ENCODE results near the gene BAZ2B. TPM values are rescaled to one million over a fixed set of nuclear protein-coding genes. Genes with fewer than 3 reads are reported as not detected.

Gene BAZ2B
- total RNA-seq, 1 experiment from 2014 or later: 19.9 TPM

DNA sequence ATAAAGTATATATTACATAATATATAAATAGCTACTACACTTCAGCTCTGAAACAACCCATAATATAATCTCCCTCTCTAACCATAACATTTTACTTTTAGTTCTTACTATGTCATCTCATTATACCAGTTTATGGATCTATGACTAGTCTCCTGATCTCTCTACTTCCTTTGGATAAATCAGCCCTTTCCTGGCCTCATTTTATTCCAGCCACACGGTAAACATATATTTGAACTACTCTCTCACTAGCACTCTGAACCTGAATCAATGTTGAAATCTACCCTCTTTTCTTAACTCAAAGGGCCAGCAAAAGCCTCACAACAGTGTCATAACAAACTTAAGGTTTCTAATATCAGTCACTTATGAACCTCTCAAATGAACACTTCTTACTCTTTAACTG is 62.6 kb downstream of the BAZ2B start:
- Histone ChIP-seq H3K9me3 (ENCODE audit: control insufficient read depth in 1 of 2, insufficient read depth in 1 of 2, low read depth in 1 of 2, low read length in 2 of 2) (no peaks in the 10 kb centered on the region), H3K9me2 (ENCODE audit: insufficient read depth) (no peaks in the 10 kb centered on the region), H3K4me2 (ENCODE audit: low read length) (no peak overlapping the region), H3K36me3 (ENCODE audit: control insufficient read depth in 1 of 2, insufficient read depth in 2 of 2, low read length in 2 of 2) (no peaks in the 10 kb centered on the region), H3K27me3 (ENCODE audit: insufficient read depth, low read length) (no peaks in the 10 kb centered on the region), H3K4me3 (replicated peaks in 1 of 2; ENCODE audit: low read depth in 1 of 2, low read length in 2 of 2) (no peak overlapping the region), H4K20me1 (ENCODE audit: insufficient read depth) (no peaks in the 10 kb centered on the region), H3K27ac (ENCODE audit: low read depth, low read length) (no peak overlapping the region), H3K4me1 (ENCODE audit: control insufficient read depth in 1 of 2, insufficient read depth in 2 of 2, low read length in 2 of 2) (no peaks in the 10 kb centered on the region), H3K79me2 (ENCODE audit: insufficient read depth, low read length) (no peaks in the 10 kb centered on the region), H2AFZ (ENCODE audit: low read depth, low read length, poor library complexity, severe bottlenecking) (no peak overlapping the region), H3K9ac (ENCODE audit: low read length) (no peak overlapping the region)
- DNase-seq (ENCODE audit: low read depth, low spot score) (no peak), ATAC-seq (no peak)
- intact Hi-C loops (cut with micrococcal nuclease): loop anchor here (10.0 kb wide), 1 partner anchor 411 kb away; no protein-coding TSS in a partner anchor
- ChIA-PET CTCF (no interaction called here), POLR2A (no interaction called here), RAD21 (ENCODE audit: low non-redundant PET in 1 of 2, low total read pairs in 2 of 2, uncharacterized antibody in 2 of 2, unreplicated experiment in 2 of 2) (no interaction called here)
- no peak for TF ChIP-seq ELF1 (IDR thresholded peaks at IDR 0.05; ENCODE audit: borderline replicate concordance, low read depth)
- no peak for TF ChIP-seq SP1 (IDR thresholded peaks at IDR 0.05; ENCODE audit: low read depth)
- TF ChIP-seq, protein P1, sequence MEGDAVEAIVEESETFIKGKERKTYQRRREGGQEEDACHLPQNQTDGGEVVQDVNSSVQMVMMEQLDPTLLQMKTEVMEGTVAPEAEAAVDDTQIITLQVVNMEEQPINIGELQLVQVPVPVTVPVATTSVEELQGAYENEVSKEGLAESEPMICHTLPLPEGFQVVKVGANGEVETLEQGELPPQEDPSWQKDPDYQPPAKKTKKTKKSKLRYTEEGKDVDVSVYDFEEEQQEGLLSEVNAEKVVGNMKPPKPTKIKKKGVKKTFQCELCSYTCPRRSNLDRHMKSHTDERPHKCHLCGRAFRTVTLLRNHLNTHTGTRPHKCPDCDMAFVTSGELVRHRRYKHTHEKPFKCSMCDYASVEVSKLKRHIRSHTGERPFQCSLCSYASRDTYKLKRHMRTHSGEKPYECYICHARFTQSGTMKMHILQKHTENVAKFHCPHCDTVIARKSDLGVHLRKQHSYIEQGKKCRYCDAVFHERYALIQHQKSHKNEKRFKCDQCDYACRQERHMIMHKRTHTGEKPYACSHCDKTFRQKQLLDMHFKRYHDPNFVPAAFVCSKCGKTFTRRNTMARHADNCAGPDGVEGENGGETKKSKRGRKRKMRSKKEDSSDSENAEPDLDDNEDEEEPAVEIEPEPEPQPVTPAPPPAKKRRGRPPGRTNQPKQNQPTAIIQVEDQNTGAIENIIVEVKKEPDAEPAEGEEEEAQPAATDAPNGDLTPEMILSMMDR (IDR thresholded peaks at IDR 0.05 in 2 of 3, conservative IDR thresholded peaks at IDR 0.05 in 1 of 3; ENCODE audit: borderline replicate concordance in 1 of 3, insufficient read depth in 1 of 3, low read depth in 2 of 3, low read length in 2 of 3): no peak
- TF ChIP-seq ZFX (IDR thresholded peaks at IDR 0.05): no peak
- no peak for TF ChIP-seq SRF (IDR thresholded peaks at IDR 0.05; ENCODE audit: low read depth)
- TF ChIP-seq, protein P2, sequence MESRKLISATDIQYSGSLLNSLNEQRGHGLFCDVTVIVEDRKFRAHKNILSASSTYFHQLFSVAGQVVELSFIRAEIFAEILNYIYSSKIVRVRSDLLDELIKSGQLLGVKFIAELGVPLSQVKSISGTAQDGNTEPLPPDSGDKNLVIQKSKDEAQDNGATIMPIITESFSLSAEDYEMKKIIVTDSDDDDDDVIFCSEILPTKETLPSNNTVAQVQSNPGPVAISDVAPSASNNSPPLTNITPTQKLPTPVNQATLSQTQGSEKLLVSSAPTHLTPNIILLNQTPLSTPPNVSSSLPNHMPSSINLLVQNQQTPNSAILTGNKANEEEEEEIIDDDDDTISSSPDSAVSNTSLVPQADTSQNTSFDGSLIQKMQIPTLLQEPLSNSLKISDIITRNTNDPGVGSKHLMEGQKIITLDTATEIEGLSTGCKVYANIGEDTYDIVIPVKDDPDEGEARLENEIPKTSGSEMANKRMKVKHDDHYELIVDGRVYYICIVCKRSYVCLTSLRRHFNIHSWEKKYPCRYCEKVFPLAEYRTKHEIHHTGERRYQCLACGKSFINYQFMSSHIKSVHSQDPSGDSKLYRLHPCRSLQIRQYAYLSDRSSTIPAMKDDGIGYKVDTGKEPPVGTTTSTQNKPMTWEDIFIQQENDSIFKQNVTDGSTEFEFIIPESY (IDR thresholded peaks at IDR 0.05; ENCODE audit: extremely low read depth, insufficient replicate concordance, low read length): no peak
- TF ChIP-seq YY1 (IDR thresholded peaks at IDR 0.05; ENCODE audit: extremely low read depth, insufficient replicate concordance, low read depth, low read length): no peak
- TF ChIP-seq, protein P3, sequence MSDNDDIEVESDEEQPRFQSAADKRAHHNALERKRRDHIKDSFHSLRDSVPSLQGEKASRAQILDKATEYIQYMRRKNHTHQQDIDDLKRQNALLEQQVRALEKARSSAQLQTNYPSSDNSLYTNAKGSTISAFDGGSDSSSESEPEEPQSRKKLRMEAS (IDR thresholded peaks at IDR 0.05): no peak
- TF ChIP-seq EZH2 (IDR thresholded peaks at IDR 0.05): no peak
- TF ChIP-seq RAD21 (IDR thresholded peaks at IDR 0.05; ENCODE audit: low read depth): no peak
- TF ChIP-seq, protein P4, sequence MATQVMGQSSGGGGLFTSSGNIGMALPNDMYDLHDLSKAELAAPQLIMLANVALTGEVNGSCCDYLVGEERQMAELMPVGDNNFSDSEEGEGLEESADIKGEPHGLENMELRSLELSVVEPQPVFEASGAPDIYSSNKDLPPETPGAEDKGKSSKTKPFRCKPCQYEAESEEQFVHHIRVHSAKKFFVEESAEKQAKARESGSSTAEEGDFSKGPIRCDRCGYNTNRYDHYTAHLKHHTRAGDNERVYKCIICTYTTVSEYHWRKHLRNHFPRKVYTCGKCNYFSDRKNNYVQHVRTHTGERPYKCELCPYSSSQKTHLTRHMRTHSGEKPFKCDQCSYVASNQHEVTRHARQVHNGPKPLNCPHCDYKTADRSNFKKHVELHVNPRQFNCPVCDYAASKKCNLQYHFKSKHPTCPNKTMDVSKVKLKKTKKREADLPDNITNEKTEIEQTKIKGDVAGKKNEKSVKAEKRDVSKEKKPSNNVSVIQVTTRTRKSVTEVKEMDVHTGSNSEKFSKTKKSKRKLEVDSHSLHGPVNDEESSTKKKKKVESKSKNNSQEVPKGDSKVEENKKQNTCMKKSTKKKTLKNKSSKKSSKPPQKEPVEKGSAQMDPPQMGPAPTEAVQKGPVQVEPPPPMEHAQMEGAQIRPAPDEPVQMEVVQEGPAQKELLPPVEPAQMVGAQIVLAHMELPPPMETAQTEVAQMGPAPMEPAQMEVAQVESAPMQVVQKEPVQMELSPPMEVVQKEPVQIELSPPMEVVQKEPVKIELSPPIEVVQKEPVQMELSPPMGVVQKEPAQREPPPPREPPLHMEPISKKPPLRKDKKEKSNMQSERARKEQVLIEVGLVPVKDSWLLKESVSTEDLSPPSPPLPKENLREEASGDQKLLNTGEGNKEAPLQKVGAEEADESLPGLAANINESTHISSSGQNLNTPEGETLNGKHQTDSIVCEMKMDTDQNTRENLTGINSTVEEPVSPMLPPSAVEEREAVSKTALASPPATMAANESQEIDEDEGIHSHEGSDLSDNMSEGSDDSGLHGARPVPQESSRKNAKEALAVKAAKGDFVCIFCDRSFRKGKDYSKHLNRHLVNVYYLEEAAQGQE (IDR thresholded peaks at IDR 0.05; ENCODE audit: low read depth): no peak
- TF ChIP-seq JUND (IDR thresholded peaks at IDR 0.05): no peak
- no peak for TF ChIP-seq EGR1 (IDR thresholded peaks at IDR 0.05; ENCODE audit: low read depth)
- TF ChIP-seq, protein P5, sequence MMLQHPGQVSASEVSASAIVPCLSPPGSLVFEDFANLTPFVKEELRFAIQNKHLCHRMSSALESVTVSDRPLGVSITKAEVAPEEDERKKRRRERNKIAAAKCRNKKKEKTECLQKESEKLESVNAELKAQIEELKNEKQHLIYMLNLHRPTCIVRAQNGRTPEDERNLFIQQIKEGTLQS (IDR thresholded peaks at IDR 0.05): no peak
- no peak for TF ChIP-seq POLR2AphosphoS5 (IDR thresholded peaks at IDR 0.05; ENCODE audit: low read depth, low read length)
- TF ChIP-seq FOSL1 (IDR thresholded peaks at IDR 0.05; ENCODE audit: low read depth): no peak
- no peak for TF ChIP-seq CEBPB (IDR thresholded peaks at IDR 0.05; ENCODE audit: low read depth)
- no peak for TF ChIP-seq POLR2A (IDR thresholded peaks at IDR 0.05; ENCODE audit: borderline replicate concordance, extremely low read depth, insufficient read depth, insufficient read length)
- no TSS peak for BruUV-seq (replicated peaks)
